ENCODE results near the gene SLC13A4. TPM values are rescaled to one million over a fixed set of nuclear protein-coding genes. Genes with fewer than 3 reads are reported as not detected.

SLC13A4 gene
- total RNA-seq, 4 donors from 2014 or later, result 0.23 to 1.1 (median 0.49) TPM

DNA sequence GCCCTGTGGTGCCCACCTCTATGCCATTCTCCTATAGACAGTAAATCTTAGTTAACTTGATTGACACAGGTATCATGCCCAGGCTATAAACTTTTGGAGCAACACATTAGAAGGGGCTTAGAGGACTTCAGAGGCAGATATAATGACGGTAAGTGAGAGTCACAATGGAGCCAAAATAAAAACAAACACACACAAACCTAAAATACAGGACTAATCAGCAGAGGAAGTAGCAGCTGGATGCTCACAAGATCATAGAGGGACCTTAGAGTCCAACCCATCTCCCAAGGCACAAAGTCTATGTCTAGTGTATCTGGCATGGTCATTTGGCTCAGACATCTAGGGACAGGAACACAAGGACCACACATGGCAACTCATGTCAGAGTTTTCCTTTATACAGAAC lies 12.3 kb downstream of the SLC13A4 start:
- H3K4me3 ChIP-seq (ENCODE audit: low read depth, poor library complexity, severe bottlenecking), result no peak overlapping the region
- TF ChIP-seq, protein P1, sequence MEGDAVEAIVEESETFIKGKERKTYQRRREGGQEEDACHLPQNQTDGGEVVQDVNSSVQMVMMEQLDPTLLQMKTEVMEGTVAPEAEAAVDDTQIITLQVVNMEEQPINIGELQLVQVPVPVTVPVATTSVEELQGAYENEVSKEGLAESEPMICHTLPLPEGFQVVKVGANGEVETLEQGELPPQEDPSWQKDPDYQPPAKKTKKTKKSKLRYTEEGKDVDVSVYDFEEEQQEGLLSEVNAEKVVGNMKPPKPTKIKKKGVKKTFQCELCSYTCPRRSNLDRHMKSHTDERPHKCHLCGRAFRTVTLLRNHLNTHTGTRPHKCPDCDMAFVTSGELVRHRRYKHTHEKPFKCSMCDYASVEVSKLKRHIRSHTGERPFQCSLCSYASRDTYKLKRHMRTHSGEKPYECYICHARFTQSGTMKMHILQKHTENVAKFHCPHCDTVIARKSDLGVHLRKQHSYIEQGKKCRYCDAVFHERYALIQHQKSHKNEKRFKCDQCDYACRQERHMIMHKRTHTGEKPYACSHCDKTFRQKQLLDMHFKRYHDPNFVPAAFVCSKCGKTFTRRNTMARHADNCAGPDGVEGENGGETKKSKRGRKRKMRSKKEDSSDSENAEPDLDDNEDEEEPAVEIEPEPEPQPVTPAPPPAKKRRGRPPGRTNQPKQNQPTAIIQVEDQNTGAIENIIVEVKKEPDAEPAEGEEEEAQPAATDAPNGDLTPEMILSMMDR (IDR thresholded peaks at IDR 0.05), result no peak
- TF ChIP-seq POLR2A (IDR thresholded peaks at IDR 0.05), result no peak
- WGBS, 2 donors, result 83 to 88% methylated on average over 1 of the region's 1 CpG
- intact Hi-C loops (cut with DNase I; ENCODE audit: low total_unique reads), result no loop called here
- no peak for DNase-seq (ENCODE audit: low spot score in 2 of 2)

DNA sequence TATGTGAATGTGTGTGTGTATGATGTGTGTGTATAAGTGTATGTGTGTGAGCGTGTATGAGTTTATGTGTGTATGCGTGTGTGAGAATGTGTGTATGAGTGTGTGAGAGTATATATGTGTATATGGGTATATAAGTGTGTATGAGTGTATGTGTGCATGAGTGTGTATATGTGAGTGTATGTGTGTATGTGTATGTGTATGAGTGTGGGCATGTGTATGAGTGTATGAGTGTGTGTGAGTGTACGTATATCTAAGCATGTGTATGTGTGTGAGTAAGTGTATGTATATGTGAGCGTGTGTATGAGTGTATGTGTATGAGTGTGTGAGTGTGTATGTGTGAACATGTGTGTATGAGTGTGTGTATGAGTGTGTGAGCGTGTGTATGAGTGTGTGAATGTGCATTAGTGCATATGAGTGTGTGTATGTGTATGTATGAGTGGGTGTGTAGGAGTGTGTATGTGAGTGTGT lies 12.9 kb downstream of the SLC13A4 start:
- DNase-seq (ENCODE audit: low spot score in 2 of 2), result no peak
- 94 to 95% methylated on average over 5 of the region's 5 CpGs for WGBS, 2 donors
- TF ChIP-seq, protein P1 (IDR thresholded peaks at IDR 0.05), result no peak
- no peak for TF ChIP-seq POLR2A (IDR thresholded peaks at IDR 0.05)

DNA sequence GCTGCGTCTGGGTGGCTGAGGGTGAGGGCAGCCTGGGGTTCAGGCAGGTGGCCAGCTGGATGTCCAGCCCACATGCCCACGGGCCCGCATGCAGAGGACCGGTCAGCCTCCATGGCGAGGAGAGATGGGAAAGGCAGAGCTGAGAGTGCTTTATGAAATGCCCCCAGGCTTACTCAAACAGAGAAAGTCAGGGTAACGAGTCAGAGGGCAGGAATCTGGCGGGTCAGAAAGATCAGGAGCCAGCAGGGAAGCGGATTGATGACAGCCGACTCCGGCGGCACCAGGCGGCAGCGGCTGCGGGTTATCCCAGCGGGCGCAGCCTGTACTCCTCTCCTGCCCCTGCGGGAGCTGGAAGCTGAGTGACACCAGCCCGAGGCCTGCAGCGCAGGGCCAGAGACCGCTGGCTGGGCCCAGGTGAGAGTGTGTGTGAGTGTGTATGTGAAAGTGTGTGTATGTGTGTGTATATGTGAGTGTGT lies 13.4 kb downstream of the SLC13A4 start:
- H3K4me3 ChIP-seq (ENCODE audit: low read depth, poor library complexity, severe bottlenecking), result no peak overlapping the region
- TF ChIP-seq, protein P1 (IDR thresholded peaks at IDR 0.05), result no peak
- no peak for TF ChIP-seq POLR2A (IDR thresholded peaks at IDR 0.05)
- 65 to 71% methylated on average over 20 of the region's 20 CpGs for WGBS, 2 donors
- intact Hi-C loops (cut with DNase I; ENCODE audit: low total_unique reads), result no loop called here
- no peak for DNase-seq (ENCODE audit: low spot score in 2 of 2)

More for the DNA sequence above, 12.9 kb downstream of the SLC13A4 start:
- intact Hi-C loops (cut with DNase I; ENCODE audit: low total_unique reads), result no loop called here
- no peak overlapping the region for H3K4me3 ChIP-seq (ENCODE audit: low read depth, poor library complexity, severe bottlenecking)

DNA sequence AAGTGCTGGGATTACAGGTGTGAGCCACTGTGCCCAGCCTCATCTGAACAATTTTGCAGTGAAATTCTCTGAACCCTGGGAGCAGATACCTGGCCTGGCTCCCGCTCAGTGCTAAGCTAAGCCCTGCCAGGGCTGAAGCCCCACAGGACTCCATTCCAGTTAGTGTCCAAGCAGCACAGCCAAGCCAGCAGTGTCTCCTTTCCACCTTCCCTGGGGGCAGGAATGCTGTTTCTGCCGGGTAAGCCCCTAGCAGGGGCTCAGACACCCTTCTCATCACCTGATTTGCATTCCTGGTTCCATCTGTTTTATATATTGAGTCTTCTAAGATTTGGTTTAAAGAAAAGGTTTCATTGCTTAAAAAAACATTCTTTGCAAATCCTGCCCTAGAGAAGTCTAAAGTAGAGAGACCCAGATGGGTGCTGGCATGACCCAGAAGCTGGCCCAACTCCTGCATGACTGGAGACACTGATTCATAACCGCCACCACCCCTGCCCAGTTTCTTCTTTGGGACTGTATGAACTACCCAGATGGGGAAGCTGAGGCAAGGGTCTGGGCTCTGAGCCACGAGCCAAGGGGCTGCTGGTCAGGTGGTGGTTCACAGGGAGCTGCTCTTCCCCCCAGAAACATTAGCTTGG lies 14.0 kb downstream of the SLC13A4 start:
- H3K4me3 ChIP-seq (ENCODE audit: low read depth, poor library complexity, severe bottlenecking), result no peak overlapping the region
- 53 to 67% methylated on average over 4 of the region's 4 CpGs for WGBS, 2 donors
- no peak for DNase-seq (ENCODE audit: low spot score in 2 of 2)
- TF ChIP-seq, protein P1 (IDR thresholded peaks at IDR 0.05), result no peak
- TF ChIP-seq POLR2A (IDR thresholded peaks at IDR 0.05), result no peak
- intact Hi-C loops (cut with DNase I; ENCODE audit: low total_unique reads), result no loop called here

DNA sequence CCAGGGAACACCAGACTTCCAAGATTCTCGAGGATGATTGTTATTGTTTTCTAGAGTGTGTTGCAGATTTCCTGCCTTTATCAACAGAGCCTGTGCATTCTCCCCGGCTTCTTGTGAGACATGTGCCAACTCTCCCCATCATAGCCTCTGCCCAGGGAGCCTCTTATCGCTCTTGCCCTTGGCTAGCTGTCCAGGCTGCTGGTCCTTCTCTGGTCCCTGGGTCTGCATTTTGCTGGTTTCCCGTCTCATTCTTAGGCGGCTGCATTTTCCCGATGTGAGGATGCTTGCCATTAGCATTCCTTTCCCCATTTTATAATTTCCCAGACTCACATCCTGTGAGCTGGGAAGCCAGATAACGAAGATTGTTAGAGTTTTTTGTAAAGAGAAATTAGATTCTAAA lies 15.2 kb downstream of the SLC13A4 start:
- TF ChIP-seq POLR2A (IDR thresholded peaks at IDR 0.05), result no peak
- TF ChIP-seq, protein P1 (IDR thresholded peaks at IDR 0.05), result no peak
- DNase-seq (ENCODE audit: low spot score in 2 of 2), result no peak
- intact Hi-C loops (cut with DNase I; ENCODE audit: low total_unique reads), result no loop called here
- no peak overlapping the region for H3K4me3 ChIP-seq (ENCODE audit: low read depth, poor library complexity, severe bottlenecking)
- WGBS, 2 donors, result 68 to 72% methylated on average over 7 of the region's 7 CpGs

Measured in lower leg skin (tissue), 4 donors.